ENCODE results near the gene SH3BP4.

SH3BP4 gene, protein sequence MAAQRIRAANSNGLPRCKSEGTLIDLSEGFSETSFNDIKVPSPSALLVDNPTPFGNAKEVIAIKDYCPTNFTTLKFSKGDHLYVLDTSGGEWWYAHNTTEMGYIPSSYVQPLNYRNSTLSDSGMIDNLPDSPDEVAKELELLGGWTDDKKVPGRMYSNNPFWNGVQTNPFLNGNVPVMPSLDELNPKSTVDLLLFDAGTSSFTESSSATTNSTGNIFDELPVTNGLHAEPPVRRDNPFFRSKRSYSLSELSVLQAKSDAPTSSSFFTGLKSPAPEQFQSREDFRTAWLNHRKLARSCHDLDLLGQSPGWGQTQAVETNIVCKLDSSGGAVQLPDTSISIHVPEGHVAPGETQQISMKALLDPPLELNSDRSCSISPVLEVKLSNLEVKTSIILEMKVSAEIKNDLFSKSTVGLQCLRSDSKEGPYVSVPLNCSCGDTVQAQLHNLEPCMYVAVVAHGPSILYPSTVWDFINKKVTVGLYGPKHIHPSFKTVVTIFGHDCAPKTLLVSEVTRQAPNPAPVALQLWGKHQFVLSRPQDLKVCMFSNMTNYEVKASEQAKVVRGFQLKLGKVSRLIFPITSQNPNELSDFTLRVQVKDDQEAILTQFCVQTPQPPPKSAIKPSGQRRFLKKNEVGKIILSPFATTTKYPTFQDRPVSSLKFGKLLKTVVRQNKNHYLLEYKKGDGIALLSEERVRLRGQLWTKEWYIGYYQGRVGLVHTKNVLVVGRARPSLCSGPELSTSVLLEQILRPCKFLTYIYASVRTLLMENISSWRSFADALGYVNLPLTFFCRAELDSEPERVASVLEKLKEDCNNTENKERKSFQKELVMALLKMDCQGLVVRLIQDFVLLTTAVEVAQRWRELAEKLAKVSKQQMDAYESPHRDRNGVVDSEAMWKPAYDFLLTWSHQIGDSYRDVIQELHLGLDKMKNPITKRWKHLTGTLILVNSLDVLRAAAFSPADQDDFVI

DNA sequence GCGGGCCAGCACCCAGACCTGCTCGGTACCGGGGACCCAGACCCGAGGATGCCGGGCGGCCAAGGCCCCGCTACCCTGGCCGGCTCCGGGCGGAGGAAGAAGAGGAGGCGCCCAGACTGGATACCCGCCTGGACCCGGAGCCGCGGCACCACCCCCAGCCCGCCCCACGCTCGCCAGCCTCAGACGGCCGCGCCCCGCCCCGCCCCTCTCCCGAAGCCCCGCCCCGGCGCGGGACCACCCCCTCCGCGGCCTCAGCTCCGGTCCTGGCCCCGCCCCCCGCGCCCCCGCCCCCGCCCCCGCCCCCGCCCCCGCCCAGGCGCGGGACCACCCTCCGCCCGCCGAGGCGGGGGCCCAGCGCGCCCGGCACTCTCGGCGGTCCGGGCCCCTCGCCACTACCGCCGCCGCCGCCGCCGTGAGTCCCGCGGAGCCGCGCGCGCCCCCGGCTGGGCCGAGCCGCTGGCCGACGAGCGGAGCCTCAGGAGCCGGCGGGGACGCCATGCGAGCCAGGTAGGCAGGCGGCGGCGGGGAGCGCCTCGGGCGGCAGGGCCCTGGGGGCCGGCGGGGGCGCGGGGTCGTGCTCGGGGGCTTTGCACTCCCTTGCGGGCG lies at the start of gene SH3BP4:
Gene SH3BP4, plus strand, starts transcription at position 354 of the 606 bp plus-strand sequence. CDS start 82,986 bp downstream, outside the sequence.
- peak; percentile 56 for DNase-seq

DNA sequence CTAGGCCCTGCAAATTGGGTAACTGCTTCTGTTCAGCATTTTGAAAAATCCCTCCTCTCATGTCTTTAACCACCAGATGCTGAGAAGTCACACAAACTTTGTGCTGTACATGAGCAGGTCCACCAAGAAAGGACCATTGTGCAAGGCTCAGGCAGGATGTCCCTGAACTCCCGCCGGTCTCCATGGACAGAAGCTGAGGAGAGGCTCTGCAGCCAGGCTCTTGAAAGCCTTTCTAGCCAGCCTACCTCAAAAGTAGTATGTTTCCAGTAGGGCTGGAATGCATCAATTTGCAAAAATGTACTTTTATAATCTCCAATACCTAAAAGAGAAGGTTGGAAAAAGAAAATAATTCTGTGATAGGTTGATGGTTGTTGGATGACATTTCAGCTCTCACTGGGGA lies 47.0 kb upstream of the SH3BP4 start:
- DNase-seq, result no peak

DNA sequence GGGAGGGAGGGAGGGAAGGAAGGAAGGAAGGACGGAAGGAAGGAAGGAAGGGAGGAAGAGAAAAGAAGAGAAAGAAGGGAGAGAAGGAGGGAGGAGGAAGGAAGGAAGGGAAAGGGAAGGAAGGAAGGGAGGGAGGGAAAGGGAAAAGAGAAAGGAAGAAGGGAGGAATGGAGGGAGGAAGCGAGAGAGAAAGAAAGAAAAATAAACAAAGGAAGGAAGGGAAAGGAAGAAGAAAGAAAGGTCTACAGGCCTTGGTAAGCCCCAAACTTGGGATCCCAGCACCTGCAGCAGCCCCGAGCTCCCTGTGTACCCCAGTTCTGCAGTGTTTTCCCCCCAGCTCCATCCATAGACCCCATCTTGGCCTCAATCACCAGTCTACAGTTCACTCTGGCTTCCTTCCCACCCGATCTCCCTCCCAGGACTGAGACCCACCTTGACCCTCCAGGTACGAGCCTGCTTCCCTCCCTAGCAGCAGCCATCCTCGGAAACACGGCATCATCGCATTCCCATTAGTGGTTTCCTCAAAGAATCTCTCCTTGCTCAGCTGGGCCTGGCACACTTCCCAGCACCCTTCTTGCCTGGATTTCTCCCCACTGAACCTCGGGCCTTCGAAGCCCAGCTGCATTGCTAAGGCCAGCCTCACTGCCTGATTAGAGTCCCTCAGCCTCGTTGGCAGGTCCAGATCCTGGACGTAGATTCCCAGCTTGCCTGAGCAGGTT lies 46.1 kb upstream of the SH3BP4 start:
- no peak for DNase-seq

DNA sequence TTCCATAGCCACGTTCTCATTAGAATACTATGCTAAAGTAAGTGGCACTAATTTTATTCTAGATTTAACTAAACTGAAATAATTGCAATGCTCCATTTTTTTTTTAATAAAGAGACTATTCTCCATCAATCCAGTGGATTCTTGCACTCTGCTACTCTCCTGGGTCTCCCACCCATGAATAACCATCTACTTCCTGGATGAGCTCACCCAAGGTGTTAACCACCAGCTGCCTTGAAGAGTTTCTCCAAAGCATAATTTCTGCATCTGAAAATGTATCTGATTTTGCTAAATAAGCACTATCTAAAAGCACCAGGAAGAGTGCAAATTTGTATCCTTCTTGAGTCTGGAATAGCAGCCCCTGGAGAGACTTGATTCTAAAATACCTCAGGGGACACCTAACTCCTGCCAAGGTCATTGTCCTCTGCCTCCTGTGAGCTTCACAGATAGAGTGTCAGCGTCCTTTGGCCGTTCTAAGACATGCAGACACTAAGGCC lies 41.6 kb upstream of the SH3BP4 start:
- no peak for DNase-seq

DNA sequence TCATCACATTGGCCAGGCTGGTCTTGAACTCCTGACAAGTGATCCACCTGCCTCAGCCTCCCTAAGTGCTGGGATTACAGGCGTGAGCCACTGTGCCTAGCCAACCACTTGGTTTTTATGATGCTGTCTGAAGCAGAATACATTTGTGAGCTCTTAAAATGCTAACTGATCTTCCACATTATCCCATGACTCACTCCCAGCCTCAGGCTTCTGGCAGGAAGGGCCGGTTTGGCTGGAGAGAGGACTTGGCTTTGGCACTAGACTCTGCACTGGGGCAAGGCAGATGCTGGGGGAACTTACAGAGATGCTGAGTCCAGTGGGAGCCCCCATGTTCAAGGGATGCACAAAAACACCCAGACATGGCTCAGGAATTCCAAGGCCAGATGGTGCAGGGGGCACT lies 40.5 kb upstream of the SH3BP4 start:
- DNase-seq, result no peak

DNA sequence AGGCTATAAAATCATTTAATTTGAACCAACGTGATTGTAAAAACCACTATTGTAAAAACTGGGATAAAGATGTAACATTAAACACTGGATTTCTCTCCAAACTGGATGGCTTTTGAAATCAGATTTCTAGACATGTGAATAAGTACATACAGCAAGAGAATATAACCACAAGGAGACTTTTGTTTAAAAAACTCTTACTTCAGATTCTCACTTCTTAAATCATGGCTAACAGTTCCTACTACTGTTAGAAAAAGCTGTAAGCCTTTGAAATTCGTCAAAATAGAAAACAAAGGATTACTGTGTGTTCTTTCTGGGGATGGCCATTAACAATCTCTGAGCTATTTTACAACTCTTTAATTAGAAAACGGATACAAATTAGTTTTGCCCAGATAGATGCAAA lies 39.4 kb upstream of the SH3BP4 start:
- no peak for DNase-seq

DNA sequence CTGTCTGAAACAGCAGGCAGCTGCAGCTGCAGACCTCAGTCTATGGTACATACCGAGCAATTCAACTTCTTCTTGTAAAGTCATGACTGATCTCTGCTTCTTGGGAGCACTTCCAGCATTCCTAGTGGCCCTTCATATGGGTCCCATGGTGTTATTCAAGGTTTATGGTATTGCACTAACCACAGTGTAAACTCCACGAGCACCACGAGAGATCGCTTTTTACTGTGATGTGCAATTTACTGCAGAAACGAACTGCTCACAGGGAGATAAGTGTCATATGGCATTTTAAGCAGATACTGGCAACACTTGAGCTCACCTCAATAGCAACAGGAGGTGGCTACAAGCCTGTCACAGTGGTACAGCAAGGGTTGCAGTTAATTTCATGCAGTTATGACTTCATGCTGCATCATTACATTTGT lies 38.6 kb upstream of the SH3BP4 start:
- DNase-seq, result no peak

DNA sequence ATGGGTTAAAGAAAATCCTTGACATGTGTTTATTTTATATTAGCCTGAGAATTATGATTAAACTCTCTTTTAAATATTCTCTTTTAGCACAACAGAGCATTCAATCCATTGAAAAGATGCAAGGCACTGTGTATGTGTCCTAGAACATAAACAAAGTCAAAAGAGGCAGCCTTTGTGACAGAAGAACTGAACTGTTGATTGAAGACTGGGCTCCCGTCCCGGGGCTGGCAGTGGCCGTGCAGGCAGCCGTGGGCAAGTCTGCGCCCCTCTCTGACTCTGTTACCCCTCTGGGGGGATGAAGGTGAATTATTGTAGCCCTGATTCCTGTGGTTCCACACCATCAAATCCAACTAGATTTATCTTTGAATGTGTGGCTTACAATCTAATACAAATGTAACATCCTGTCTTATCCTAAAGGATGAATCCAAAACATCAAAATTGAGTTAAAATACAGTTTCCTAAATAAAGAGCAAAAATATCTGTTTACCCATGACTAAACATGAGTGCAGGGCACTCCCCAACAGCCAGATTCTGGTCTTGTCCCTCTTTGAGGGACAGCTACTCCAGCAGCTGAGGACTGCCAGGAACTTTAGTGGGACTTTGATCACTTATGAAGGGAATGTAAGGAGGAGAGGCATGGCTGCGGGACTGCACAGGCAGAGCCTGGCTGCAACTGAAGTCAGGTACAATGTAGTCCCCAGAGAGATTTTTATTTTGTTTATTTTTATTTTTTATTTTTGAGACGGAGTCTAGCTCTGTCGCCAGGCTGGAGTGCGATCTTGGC lies 37.3 kb upstream of the SH3BP4 start:
- no peak for DNase-seq

DNA sequence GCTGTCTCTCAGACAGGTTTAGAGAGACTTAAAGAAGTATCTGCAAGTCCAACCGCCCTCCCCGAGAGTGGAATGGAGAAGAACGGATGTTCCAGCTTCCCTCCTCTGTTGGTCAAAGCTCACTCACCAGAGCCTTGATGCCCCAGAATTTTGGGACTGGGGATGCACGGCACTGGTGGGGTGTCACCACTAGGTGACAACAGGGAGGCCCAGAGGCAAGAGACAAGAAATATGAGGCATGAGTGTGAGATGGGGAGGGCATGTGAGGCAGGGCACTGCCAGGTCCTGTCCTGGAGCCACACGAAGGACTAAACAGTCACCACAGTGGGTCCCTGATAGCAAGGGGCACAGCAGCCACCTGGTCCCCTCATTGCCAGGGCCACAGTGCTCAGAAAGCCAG lies 35.1 kb upstream of the SH3BP4 start:
- DNase-seq, result no peak

DNA sequence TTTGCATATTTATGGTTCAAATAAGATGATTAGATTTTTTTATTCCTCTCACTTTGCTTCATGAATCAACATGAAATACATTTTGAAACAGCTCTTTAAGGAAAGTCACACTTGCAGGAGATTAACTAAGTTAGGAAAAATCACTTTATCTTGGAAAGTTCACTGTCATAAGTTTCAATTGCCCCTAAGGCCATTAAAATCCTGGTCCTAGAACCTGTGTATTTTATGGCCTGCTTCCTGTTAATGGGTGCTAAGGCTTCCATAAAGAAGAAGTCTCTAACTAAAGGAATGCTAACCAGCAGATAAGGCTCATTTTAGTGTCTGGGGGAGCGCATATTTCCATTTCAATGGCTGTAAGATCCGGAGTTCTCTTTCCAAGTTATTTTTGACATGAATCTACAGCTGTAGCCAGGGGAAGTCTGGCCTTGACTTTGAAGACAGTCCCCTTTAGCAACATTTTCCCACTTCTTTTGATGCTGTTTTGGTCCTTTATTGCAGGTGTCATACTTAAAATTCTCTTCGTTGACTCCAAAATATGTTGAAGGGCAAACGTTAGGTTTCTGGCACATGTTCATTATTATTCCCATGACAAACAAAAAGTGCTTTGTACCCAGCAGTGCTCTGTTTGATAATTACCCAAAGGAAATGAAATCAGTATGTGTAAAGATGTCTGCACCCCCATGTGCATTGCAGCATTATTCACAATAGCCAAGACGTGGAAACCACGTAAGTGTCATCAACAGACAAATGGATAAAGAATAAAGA lies 34.4 kb upstream of the SH3BP4 start:
- DNase-seq, result no peak

DNA sequence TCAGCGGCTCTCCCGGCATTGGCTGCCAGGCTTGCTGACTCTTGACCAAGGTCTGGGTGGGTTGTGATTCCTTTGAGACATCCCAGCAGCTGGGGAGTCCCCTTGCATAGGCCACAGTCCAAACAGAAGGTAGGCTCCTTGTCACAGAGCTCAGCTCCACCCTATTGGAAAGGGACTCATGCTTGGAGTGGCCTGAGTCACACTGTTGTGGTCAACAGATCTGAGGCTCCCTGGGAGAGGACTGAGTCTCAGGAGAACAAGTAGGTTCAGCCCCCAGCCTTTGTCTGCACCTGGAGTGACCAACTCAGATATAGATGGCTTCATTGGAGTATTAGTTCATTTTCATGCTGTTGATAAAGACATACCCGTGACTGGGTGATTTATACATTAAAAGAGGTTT lies 32.1 kb upstream of the SH3BP4 start:
- no peak for DNase-seq

DNA sequence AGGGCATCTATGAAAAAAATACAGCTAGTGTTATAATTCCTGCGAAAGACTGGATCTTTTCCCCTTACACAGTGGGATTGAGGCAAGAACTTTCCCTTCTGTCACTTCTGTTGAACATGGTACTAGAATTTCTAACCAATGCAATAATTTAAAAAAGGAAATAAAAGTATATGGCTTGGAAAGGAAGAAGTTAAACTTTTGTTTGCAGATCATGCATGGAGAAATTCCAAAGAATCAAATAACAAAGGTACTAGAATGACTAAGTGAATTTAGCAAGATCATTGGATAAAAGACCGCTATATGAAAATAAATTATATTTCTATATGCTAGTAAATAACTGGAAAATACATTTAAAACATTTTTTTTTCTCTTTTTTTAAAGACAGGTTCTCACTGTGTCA lies 31.0 kb upstream of the SH3BP4 start:
- DNase-seq, result no peak

DNA sequence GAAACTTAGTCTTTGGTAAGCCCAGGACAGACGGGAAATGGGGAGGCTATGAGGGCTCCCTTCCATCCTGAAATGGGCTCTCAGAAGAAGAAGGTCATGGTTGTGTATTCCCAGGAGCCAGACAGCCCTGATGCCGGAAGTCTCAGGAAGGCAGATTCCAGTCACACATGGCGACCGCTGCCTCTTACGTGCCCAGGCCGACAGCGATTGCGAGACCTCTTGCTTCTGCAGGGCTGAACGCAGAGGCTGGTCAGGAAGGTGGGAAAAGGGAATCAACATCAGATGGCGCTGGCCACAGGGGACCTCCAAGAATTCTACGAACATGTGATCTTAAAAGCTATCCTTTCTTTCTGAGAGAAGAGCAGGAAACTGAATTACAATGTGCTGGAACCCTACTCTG lies 22.8 kb upstream of the SH3BP4 start:
- no peak for DNase-seq

DNA sequence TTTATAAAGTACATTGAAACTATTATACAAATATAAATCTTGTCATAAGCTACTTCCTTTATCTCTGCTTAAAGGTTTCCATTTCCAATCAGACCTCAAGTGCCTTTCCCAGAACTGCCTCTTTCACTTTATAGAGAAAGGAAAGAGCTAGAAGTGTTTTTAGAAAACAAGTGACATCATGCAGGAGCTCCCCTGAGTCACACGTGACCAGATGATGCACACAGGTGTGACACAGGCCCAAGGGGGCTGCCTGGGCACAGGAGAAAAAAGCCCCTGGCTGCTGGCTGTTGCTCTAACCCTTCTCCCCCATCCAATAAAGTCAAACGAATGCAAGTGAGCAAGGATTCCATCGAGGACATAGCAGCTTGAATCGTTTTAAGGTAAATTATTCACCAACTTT lies 21.4 kb upstream of the SH3BP4 start:
- no peak for DNase-seq

DNA sequence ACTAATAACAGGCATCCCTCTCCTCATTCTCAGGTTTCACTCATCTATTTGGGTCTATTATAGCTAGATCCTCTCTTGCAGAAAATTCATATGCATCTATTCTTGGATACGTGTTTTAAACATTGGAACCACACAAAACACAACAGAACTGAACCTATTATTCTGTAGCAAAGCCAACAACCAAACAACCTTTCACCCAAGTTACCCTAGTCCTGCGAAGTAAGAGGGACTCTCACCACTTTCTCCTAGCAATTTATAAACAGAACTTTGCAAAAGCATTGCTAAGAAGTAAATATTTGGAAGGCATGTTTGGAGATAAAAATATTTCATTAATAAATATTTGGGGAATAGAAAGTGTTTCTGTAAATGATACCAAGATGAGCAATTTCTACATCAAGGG lies 20.4 kb upstream of the SH3BP4 start:
- no peak for DNase-seq

DNA sequence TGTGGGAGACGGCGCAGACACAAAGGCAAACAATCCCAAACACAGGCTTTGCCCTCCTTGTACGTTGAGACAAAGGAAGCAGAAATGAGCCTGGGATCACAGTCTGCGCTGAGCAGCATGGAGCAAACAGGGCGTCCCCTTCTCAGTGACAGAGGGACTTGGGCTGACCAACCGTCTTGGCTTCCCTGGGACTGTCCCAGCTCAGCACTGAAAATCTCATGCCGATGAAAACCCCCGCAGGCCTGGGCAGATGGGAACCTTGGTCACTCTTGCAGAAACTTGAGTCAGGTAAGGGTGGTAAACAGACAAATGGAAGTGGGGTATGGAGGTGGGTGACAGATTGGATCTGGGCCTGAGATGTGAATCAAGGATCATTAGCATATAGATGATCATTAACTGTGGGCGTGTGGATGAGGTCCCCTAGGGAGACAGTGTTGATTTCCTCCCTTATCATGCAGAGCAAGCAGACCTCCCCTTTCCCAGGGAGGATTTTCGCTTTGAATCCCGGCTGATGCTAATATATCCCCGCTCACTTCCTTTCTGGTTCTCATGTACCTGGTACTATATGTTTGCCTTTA lies 19.1 kb upstream of the SH3BP4 start:
- DNase-seq, result no peak

DNA sequence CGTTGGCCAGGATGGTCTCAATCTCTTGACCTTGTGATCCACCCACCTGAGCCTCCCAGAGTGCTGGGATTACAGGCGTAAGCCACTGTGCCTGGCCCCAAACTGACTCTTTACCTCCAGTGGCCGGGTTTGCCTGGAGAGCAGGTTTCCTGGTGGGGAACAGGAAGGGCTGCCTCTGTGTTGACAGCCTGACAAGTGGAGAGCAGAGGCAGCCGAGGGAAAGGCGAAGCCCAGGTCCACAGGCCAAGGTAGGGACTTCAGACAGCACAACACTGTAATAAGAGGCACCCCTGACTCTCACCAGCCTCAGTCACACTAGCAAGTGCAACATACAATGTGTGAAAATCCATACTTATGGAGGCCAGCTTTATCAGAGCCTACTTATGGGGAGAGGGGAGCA lies 16.5 kb upstream of the SH3BP4 start:
- DNase-seq, result no peak

DNA sequence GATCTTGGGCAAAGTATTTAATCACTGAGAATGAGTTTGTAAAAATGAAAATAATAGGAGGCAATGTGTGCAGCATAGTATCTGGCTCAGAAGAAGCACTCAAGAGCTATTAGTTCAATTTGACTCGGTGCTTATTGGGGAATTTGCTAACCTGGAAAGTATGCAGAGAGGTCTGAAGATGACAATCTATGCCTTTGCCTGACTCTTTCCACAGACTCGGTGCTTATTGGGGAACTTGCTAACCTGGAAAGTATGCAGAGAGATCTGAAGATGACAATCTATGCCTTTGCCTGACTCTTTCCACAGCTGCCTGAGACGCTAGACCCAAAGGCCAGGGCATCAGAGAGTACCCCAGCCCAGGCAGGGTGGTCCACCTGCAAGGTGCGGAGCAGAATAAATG lies 12.2 kb upstream of the SH3BP4 start:
- DNase-seq, result no peak

DNA sequence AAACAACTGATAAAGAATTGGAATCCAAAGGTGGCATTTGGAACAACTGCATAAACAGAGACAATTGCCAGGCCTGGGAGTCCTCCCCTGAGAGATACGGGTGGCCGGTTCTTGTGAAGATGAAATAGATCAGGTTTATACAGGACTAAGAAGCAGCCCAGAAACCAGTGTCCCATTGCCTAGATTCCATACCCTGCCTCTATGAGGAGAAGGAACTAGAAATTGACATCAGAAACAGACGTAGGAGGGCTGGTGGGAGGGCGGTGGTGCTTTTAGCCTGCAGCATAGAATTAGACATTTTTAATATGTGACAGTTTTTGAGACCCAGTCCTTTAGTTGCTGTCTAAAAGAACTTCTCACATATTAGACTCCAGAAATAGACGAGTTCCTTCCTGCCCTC lies 11.8 kb upstream of the SH3BP4 start:
- DNase-seq, result no peak

DNA sequence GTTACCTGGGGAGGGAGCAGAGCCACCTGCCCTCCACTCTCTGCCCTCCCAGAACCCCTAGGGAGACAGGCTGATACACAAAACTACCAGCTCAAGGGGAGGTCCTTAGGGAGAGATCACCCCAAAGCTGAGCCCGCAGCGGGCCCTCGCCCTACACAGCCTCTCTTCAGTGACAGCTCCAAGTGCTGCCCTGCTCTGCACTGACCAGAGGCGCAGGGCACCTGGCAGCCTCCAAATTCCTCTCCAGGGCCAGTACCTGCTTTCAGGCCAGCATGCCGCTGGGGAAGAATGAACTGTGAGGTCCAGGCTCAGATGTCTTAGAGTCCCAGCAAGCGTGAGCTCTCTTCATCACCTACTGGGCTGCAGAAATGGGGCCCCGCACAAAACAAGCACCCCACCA lies 11.3 kb upstream of the SH3BP4 start:
- no peak for DNase-seq
